Measurements from ENCODE around the gene NHLH1.

Gene NHLH1

DNA sequence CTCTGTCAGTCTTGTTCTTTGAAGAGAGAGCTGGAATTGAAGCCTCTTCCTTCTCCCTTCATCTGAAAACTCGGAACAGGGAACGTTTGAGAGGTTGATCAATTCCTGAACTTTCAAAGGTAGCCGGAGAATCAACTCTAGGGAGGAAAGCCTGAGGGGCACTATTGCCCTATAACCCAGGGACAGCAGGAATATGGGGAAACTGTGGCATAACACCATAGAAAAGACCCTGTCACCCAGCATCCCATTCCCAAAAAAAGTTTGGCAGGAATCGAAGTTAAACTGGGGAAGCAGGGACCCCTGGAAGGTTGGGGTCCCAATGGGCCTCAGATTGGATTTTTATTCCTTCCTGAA, 5.1 kb upstream of the NHLH1 start (continued):
- TF ChIP-seq CREB5 (CRISPR knock-in tag; IDR thresholded peaks at IDR 0.05; ENCODE audit: low read depth) (no peak), ZFP30 (CRISPR knock-in tag; IDR thresholded peaks at IDR 0.05) (no peak), ISL1 (CRISPR knock-in tag; IDR thresholded peaks at IDR 0.05) (no peak), RARB (CRISPR knock-in tag; IDR thresholded peaks at IDR 0.05) (no peak), ZNF565 (CRISPR knock-in tag; conservative IDR thresholded peaks at IDR 0.05; ENCODE audit: low read depth) (no peak)

GRCh38 chr1:160362168-160362957, 4.5 kb upstream of the NHLH1 start:
- TF ChIP-seq ISL1 (CRISPR knock-in tag; IDR thresholded peaks at IDR 0.05): no peak
- TF ChIP-seq, protein P1, sequence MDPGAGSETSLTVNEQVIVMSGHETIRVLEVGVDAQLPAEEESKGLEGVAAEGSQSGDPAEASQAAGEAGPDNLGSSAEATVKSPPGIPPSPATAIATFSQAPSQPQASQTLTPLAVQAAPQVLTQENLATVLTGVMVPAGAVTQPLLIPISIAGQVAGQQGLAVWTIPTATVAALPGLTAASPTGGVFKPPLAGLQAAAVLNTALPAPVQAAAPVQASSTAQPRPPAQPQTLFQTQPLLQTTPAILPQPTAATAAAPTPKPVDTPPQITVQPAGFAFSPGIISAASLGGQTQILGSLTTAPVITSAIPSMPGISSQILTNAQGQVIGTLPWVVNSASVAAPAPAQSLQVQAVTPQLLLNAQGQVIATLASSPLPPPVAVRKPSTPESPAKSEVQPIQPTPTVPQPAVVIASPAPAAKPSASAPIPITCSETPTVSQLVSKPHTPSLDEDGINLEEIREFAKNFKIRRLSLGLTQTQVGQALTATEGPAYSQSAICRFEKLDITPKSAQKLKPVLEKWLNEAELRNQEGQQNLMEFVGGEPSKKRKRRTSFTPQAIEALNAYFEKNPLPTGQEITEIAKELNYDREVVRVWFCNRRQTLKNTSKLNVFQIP (CRISPR knock-in tag; IDR thresholded peaks at IDR 0.05; ENCODE audit: borderline replicate concordance, low read depth): no peak
- no peak for TF ChIP-seq PATZ1 (CRISPR knock-in tag; IDR thresholded peaks at IDR 0.05; ENCODE audit: borderline replicate concordance)
- TF ChIP-seq ESRRG (CRISPR knock-in tag; IDR thresholded peaks at IDR 0.05): no peak
- TF ChIP-seq SNAI2 (CRISPR knock-in tag; IDR thresholded peaks at IDR 0.05): no peak
- no peak for TF ChIP-seq ZFP3 (CRISPR knock-in tag; IDR thresholded peaks at IDR 0.05)
- TF ChIP-seq ARNTL (CRISPR knock-in tag; IDR thresholded peaks at IDR 0.05; ENCODE audit: borderline replicate concordance, low read depth): no peak
- TF ChIP-seq ZNF8 (CRISPR knock-in tag; IDR thresholded peaks at IDR 0.05): no peak
- TF ChIP-seq TOX (CRISPR knock-in tag; IDR thresholded peaks at IDR 0.05; ENCODE audit: borderline replicate concordance): no peak
- TF ChIP-seq ZNF565 (CRISPR knock-in tag; conservative IDR thresholded peaks at IDR 0.05; ENCODE audit: low read depth): no peak
- TF ChIP-seq CREB5 (CRISPR knock-in tag; IDR thresholded peaks at IDR 0.05; ENCODE audit: low read depth): no peak
- no peak for TF ChIP-seq PPARA (CRISPR knock-in tag; IDR thresholded peaks at IDR 0.05; ENCODE audit: borderline replicate concordance)
- TF ChIP-seq, protein P2, sequence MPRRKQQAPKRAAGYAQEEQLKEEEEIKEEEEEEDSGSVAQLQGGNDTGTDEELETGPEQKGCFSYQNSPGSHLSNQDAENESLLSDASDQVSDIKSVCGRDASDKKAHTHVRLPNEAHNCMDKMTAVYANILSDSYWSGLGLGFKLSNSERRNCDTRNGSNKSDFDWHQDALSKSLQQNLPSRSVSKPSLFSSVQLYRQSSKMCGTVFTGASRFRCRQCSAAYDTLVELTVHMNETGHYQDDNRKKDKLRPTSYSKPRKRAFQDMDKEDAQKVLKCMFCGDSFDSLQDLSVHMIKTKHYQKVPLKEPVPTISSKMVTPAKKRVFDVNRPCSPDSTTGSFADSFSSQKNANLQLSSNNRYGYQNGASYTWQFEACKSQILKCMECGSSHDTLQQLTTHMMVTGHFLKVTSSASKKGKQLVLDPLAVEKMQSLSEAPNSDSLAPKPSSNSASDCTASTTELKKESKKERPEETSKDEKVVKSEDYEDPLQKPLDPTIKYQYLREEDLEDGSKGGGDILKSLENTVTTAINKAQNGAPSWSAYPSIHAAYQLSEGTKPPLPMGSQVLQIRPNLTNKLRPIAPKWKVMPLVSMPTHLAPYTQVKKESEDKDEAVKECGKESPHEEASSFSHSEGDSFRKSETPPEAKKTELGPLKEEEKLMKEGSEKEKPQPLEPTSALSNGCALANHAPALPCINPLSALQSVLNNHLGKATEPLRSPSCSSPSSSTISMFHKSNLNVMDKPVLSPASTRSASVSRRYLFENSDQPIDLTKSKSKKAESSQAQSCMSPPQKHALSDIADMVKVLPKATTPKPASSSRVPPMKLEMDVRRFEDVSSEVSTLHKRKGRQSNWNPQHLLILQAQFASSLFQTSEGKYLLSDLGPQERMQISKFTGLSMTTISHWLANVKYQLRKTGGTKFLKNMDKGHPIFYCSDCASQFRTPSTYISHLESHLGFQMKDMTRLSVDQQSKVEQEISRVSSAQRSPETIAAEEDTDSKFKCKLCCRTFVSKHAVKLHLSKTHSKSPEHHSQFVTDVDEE (CRISPR knock-in tag; IDR thresholded peaks at IDR 0.05): no peak
- TF ChIP-seq OSR1 (CRISPR knock-in tag; IDR thresholded peaks at IDR 0.05): no peak

GRCh38 chr1:160363010-160363409, 3.9 kb upstream of the NHLH1 start:
- ATAC-seq: no peak
- TF ChIP-seq CSRNP3 (CRISPR knock-in tag; IDR thresholded peaks at IDR 0.05) (no peak), ZNF70 (CRISPR knock-in tag; IDR thresholded peaks at IDR 0.05) (no peak), ISL1 (CRISPR knock-in tag; IDR thresholded peaks at IDR 0.05) (no peak), ESRRG (CRISPR knock-in tag; IDR thresholded peaks at IDR 0.05) (no peak), TCF4 (CRISPR knock-in tag; IDR thresholded peaks at IDR 0.05; ENCODE audit: borderline replicate concordance) (no peak), TOX (CRISPR knock-in tag; IDR thresholded peaks at IDR 0.05; ENCODE audit: borderline replicate concordance) (no peak), PATZ1 (CRISPR knock-in tag; IDR thresholded peaks at IDR 0.05; ENCODE audit: borderline replicate concordance) (no peak), ZNF565 (CRISPR knock-in tag; conservative IDR thresholded peaks at IDR 0.05; ENCODE audit: low read depth) (no peak), PPARA (CRISPR knock-in tag; IDR thresholded peaks at IDR 0.05; ENCODE audit: borderline replicate concordance) (no peak), CSDC2 (CRISPR knock-in tag; IDR thresholded peaks at IDR 0.05) (no peak), ZFP30 (CRISPR knock-in tag; IDR thresholded peaks at IDR 0.05) (no peak), GLIS3 (CRISPR knock-in tag; IDR thresholded peaks at IDR 0.05) (no peak), ZFP3 (CRISPR knock-in tag; IDR thresholded peaks at IDR 0.05) (no peak), ZNF8 (CRISPR knock-in tag; IDR thresholded peaks at IDR 0.05) (no peak), SNAI2 (CRISPR knock-in tag; IDR thresholded peaks at IDR 0.05) (no peak), BACH2 (CRISPR knock-in tag; IDR thresholded peaks at IDR 0.05; ENCODE audit: borderline replicate concordance) (no peak)
- TF ChIP-seq, protein P1 (CRISPR knock-in tag; IDR thresholded peaks at IDR 0.05; ENCODE audit: borderline replicate concordance, low read depth): no peak

More at GRCh38 chr1:160362168-160362957, 4.5 kb upstream of the NHLH1 start:
- no peak for ATAC-seq

All from SK-N-SH treated with all-trans-retinoic acid at 6 μM for 48 hours (cell line).